Activated naive CD4-positive, alpha-beta T cell treated with anti-CD3 and anti-CD28 coated beads, Interleukin-2, amount 50 U/mL, for 24 hours (primary cell): Measurements from ENCODE around the gene RPP25.
A peak's percentile ranks its signal among the peaks of the same experiment; 100 is the strongest.

Experiments used
- H3K27ac Mint-ChIP-seq: one replicate; pipeline ENCODE4 v1.8.0; 2021; ENCODE audit warnings: mild to moderate bottlenecking, mixed read lengths
- H3K27me3 Mint-ChIP-seq: one replicate; pipeline ENCODE4 v1.8.0; 2021; ENCODE audit warnings: mixed read lengths
- H3K36me3 Mint-ChIP-seq: one replicate; pipeline ENCODE4 v1.8.0; 2021; ENCODE audit warnings: mixed read lengths
- H3K4me1 Mint-ChIP-seq: one replicate; pipeline ENCODE4 v1.8.0; 2021; ENCODE audit warnings: mixed read lengths
- H3K4me3 Mint-ChIP-seq: one replicate; pipeline ENCODE4 v1.8.0; 2021; ENCODE audit warnings: mild to moderate bottlenecking, mixed read lengths
- H3K9me3 Mint-ChIP-seq: one replicate; pipeline ENCODE4 v1.8.0; 2021; ENCODE audit warnings: mixed read lengths

The RPP25 gene

DNA sequence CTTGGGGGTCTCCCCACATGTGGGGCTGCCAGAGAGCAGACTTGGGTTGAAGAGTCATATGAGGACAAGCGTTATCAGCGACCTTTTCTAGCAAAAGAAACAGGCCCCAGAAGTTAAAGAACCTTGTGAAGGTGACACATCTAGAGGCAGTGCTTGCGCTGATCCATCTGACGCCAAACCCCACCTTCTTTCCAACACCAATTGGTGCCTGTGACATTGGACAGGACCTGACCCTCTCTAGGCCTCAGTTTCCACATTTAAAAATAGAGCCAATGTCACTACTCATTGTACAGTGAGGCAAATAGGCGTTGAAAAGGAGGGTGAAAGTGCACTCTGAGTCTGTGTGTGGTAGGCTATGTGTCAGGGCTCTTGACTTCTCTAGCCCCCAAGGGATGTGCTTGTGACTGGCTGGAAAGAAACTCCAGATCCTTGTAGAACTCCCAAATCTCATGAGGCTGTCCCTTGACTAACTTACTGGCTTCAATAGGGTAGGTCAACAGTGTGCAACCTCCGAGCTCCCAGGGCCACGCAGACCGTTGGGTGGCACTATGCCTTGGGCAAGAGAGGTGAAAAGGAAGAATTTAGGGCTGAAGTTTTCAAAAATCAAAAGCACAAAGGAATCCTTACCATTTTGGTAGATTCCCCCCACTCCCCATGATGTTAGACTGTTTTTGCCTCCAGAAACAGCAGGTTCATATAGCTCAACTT, 49.3 kb downstream of the RPP25 start:
- H3K4me3 Mint-ChIP-seq: peak overlapping the region; percentile 99

DNA sequence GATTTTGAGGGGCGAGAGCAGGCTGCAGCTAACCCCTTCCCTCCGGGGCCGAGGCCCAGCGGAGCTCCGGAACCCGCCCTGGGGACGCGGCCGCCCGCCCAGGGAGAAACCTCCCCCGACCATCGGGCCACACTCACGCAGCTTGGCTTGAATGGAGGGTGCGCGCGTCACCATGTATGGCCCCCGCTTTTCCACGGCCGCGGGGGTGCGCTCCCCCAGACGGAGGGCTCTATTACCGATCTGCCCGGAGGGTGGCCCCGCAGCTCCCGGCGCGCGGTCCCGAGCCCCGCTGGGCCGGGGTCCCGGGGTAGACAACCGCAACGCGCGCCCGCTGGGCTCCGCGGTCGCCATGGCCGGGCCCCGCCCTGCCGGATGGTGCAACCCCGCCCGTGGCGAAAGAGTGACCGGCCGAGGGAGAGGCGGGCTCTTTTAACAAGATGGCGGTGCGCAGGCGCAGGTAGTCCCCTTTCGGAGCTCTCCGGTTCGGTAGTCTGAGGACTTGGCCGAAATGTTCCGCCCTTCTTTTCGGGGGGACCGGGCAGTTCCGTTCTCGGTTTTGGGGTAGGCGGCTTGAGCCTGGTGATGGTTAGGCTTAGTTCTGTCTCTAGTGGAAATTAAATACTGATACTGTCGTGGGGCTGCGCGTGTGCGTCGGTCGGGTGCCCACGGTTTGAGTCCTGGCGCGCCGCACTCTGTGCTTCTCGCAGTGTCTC, 50.0 kb downstream of the RPP25 start, which contains the start of gene FAM219B:
Gene FAM219B, minus strand, starts transcription at position 402 of the 713 bp plus-strand sequence. Its CDS starts 51 bp downstream, at position 351.
- no peaks in the 10 kb centered on the region for H3K27me3 Mint-ChIP-seq
- peaks cover 41% of the 10 kb centered on the region for H3K4me1 Mint-ChIP-seq
- H3K9me3 Mint-ChIP-seq: no peaks in the 10 kb centered on the region
- H3K27ac Mint-ChIP-seq: peak within 1 kb of the TSS; percentile 99
- peak within 1 kb of the TSS; percentile 99 for H3K4me3 Mint-ChIP-seq
- H3K36me3 Mint-ChIP-seq: peaks cover 2% of the 10 kb centered on the region

More for the DNA sequence above, 49.3 kb downstream of the RPP25 start:
- Mint-ChIP-seq H3K36me3 (peaks cover 2% of the 10 kb centered on the region), H3K27me3 (no peaks in the 10 kb centered on the region), H3K4me1 (peaks cover 34% of the 10 kb centered on the region), H3K9me3 (no peaks in the 10 kb centered on the region), H3K27ac (peak overlapping the region; percentile 99)

DNA sequence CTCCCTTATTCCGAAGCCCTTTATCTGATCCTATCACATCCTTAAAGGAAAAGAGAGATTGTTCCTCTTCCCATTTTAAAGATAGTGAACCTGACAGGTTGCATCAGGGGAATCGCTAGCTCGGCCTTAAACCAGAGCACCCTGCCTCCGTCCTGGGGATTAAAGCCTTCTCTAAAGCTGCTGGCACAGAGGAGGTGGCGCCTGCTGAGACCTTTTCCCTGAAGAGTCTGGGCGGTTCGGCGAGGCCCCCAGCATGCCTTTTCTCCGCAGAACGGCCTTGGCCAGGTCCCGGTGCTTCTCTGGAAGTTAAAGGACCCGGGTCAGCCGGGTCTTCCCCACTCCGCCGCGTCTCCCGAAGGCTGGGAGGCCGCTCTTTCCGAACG, 50.5 kb downstream of the RPP25 start:
- peak overlapping the region; percentile 89 for H3K4me3 Mint-ChIP-seq
- peaks cover 2% of the 10 kb centered on the region for H3K36me3 Mint-ChIP-seq
- H3K27me3 Mint-ChIP-seq: no peaks in the 10 kb centered on the region
- no peaks in the 10 kb centered on the region for H3K9me3 Mint-ChIP-seq
- H3K4me1 Mint-ChIP-seq: peaks cover 44% of the 10 kb centered on the region
- H3K27ac Mint-ChIP-seq: peak overlapping the region; percentile 65
